Measurements from ENCODE around the gene AJM1. TPM values are rescaled to one million over a fixed set of nuclear protein-coding genes. Genes with fewer than 3 reads are reported as not detected.

The AJM1 gene
- total RNA-seq, 1 experiment from 2014 or later = 5.3 TPM

DNA sequence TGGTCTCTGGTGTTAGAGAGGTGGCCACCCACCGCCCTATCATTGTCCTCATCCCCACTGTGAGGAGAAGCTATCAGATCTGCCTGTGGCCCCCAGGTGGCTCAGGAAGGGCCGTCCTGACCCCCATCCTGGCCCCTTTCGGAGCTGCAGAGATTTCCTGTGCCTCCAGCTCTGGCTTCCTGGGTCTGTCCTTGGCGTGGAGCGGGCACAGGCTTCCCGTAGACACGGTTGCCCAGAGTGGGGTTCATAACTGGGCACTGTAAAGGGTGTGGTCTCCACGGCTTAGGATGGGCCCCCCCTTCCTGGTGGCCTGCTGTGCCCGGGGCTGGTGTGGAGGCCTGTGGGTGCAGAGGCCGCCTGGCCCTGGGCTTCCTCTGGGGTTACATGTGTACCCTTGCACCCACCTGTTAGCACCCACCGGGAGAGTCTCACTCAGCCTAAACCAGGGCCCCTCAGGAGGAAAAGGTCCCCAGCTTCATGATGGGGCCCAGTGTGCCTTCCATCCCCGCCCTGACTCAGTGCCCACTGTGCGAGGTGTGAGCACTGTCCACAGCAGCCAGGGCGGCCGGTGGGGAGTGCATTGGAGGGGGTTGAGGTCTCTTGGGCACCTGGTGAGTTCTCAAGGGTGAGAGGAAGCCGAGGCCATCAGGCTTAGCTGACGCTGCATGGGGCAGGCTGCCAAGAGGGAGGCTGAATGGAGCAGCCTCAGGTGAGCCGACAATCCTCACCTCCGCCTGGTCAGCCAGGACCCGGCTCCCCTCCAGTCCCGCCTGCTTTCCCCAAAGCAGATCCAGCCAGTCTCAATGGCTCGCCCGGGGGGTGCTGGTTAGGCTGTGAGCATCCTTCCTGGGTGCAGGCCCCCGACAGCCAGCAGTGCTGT lies 15.3 kb upstream of the AJM1 start:
- ChIA-PET POLR2A (ENCODE audit: unreplicated experiment) (no interaction called here), CTCF (no interaction called here)
- no peak overlapping the region for H2AFZ ChIP-seq
- no peaks in the 10 kb centered on the region for H3K27me3 ChIP-seq (ENCODE audit: insufficient read depth, low read depth)
- H3K4me2 ChIP-seq = no peak overlapping the region
- DNase-seq = peak in 1 of 2 experiments; percentile 13
- H3K4me1 ChIP-seq (replicated peaks; ENCODE audit: insufficient read depth) = no peaks in the 10 kb centered on the region
- intact Hi-C loops (cut with micrococcal nuclease; ENCODE audit: unreplicated experiment) = no loop called here
- no peak overlapping the region for H3K4me3 ChIP-seq
- H3K36me3 ChIP-seq (ENCODE audit: low read depth) = no peaks in the 10 kb centered on the region
- no peak for TF ChIP-seq EZH2 (IDR thresholded peaks at IDR 0.05; ENCODE audit: low read depth)
- no peak for TF ChIP-seq CTCF (conservative IDR thresholded peaks at IDR 0.05)
- BruUV-seq (replicated peaks) = no TSS peak
- H3K27ac ChIP-seq = no peak overlapping the region
- H3K79me2 ChIP-seq (ENCODE audit: low read depth) = no peaks in the 10 kb centered on the region
- no peaks in the 10 kb centered on the region for H3K9me2 ChIP-seq (ENCODE audit: insufficient read depth)
- peaks cover 11% of the 10 kb centered on the region for H4K20me1 ChIP-seq (ENCODE audit: insufficient read depth)
- no peaks in the 10 kb centered on the region for H3F3A ChIP-seq (ENCODE audit: insufficient read depth, low read depth)
- H3K9me3 ChIP-seq (ENCODE audit: insufficient read depth, low read depth) = no peaks in the 10 kb centered on the region

GRCh38 chr9:136827794-136828473 lies 14.3 kb upstream of the AJM1 start:
- H3K4me3 ChIP-seq = no peak overlapping the region
- no peaks in the 10 kb centered on the region for H3K9me2 ChIP-seq (ENCODE audit: insufficient read depth)
- no TSS peak for BruUV-seq (replicated peaks)
- TF ChIP-seq CTCF (conservative IDR thresholded peaks at IDR 0.05) = no peak
- no peak for TF ChIP-seq EZH2 (IDR thresholded peaks at IDR 0.05; ENCODE audit: low read depth)
- H3K27me3 ChIP-seq (ENCODE audit: insufficient read depth, low read depth) = no peaks in the 10 kb centered on the region
- peaks cover 6% of the 10 kb centered on the region; the same call in 1 of the 2 replicates for H4K20me1 ChIP-seq (ENCODE audit: insufficient read depth)
- ChIA-PET POLR2A (ENCODE audit: unreplicated experiment) (no interaction called here), CTCF (no interaction called here)
- no peaks in the 10 kb centered on the region for H3K79me2 ChIP-seq (ENCODE audit: low read depth)
- no peak overlapping the region for H3K27ac ChIP-seq
- H3K36me3 ChIP-seq (ENCODE audit: low read depth) = no peaks in the 10 kb centered on the region
- intact Hi-C loops (cut with micrococcal nuclease; ENCODE audit: unreplicated experiment) = no loop called here
- no peaks in the 10 kb centered on the region for H3K9me3 ChIP-seq (ENCODE audit: insufficient read depth, low read depth)
- no peaks in the 10 kb centered on the region for H3K4me1 ChIP-seq (replicated peaks; ENCODE audit: insufficient read depth)
- H2AFZ ChIP-seq = no peak overlapping the region
- DNase-seq = peak in 1 of 2 experiments; percentile 28
- H3K4me2 ChIP-seq = no peak overlapping the region
- no peaks in the 10 kb centered on the region; the same call in 1 of the 2 replicates for H3F3A ChIP-seq (ENCODE audit: insufficient read depth, low read depth)

DNA sequence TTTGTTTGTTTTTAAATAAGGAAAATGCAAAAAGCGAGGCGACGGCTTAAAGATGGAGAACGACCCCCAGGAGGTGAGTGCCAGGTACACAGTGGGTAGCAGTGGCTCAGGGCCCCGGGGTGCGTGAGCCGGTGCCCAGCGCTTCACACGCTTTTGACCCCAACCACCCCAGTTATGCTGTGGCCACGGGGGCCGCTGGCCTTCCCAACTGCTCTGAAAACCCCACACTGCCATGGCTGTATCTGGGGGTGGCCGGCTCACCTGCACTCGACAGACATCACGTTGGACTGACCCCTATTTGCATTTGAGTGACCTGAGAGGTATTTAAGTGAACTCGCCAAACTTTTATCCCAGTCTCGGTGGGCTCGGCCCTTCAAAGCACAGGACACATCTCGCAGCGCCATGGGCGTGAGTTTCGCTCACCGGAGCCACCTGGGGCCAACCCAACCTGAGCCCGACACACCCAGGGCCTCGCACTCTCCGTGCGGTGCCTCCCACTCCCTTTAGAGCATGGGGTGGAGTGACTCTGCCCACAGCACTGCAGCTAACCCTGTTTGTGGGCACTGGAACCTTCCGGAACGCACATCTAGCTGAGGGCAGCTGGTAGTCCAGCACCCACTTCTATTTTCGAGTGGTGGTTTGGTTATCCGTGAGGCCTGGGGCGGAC lies 13.7 kb upstream of the AJM1 start:
- no peaks in the 10 kb centered on the region for H3K9me2 ChIP-seq (ENCODE audit: insufficient read depth)
- CTCF ChIA-PET = no interaction called here
- no peak overlapping the region for H3K4me3 ChIP-seq
- peaks cover 1% of the 10 kb centered on the region; the same call in 1 of the 2 replicates for H3F3A ChIP-seq (ENCODE audit: insufficient read depth, low read depth)
- no peaks in the 10 kb centered on the region for H3K36me3 ChIP-seq (ENCODE audit: low read depth)
- no peaks in the 10 kb centered on the region for H3K9me3 ChIP-seq (ENCODE audit: insufficient read depth, low read depth)
- H4K20me1 ChIP-seq (ENCODE audit: insufficient read depth) = peaks cover 6% of the 10 kb centered on the region; the same call in 1 of the 2 replicates
- H3K4me2 ChIP-seq = no peak overlapping the region
- DNase-seq = peak in 1 of 2 experiments; percentile 20
- no TSS peak for BruUV-seq (replicated peaks)
- POLR2A ChIA-PET (ENCODE audit: unreplicated experiment) = no interaction called here
- no peaks in the 10 kb centered on the region for H3K4me1 ChIP-seq (replicated peaks; ENCODE audit: insufficient read depth)
- intact Hi-C loops (cut with micrococcal nuclease; ENCODE audit: unreplicated experiment) = no loop called here
- no peaks in the 10 kb centered on the region for H3K79me2 ChIP-seq (ENCODE audit: low read depth)
- H2AFZ ChIP-seq = no peak overlapping the region
- no peak overlapping the region for H3K27ac ChIP-seq
- TF ChIP-seq EZH2 (IDR thresholded peaks at IDR 0.05; ENCODE audit: low read depth) (no peak), CTCF (conservative IDR thresholded peaks at IDR 0.05) (no peak)
- no peaks in the 10 kb centered on the region for H3K27me3 ChIP-seq (ENCODE audit: insufficient read depth, low read depth)

Data from PC-9 (cell line).